ENCODE data around the gene MUC6.

Gene MUC6

GRCh38 chr11:1034456-1035295 is 1.8 kb downstream of the MUC6 start:
- no peak for TF ChIP-seq CTCF (IDR thresholded peaks at IDR 0.05; ENCODE audit: low read depth, low read length, missing control alignments)
- in situ Hi-C loops (cut with HindIII; ENCODE audit: low sequenced_read_pairs), result no loop called here
- no peak for DNase-seq (ENCODE audit: low read depth)
- no peak overlapping the region for H3K4me3 ChIP-seq (ENCODE audit: low read depth, low read length)

GRCh38 chr11:1034001-1034400 is 2.5 kb downstream of the MUC6 start:
- H3K4me3 ChIP-seq (ENCODE audit: low read depth, low read length), result no peak overlapping the region
- no peak for TF ChIP-seq CTCF (IDR thresholded peaks at IDR 0.05; ENCODE audit: low read depth, low read length, missing control alignments)
- in situ Hi-C loops (cut with HindIII; ENCODE audit: low sequenced_read_pairs), result no loop called here
- DNase-seq (ENCODE audit: low read depth), result no peak

- no peak for TF ChIP-seq CTCF (IDR thresholded peaks at IDR 0.05; ENCODE audit: low read depth, low read length, missing control alignments)
- no peak for DNase-seq (ENCODE audit: low read depth)
- in situ Hi-C loops (cut with HindIII; ENCODE audit: low sequenced_read_pairs), result no loop called here
- H3K4me3 ChIP-seq (ENCODE audit: low read depth, low read length), result no peak overlapping the region
Measured at GRCh38 chr11:1033016-1033798, 3.3 kb downstream of the MUC6 start.

GRCh38 chr11:1032310-1032891 is 4.1 kb downstream of the MUC6 start:
- no peak for TF ChIP-seq CTCF (IDR thresholded peaks at IDR 0.05; ENCODE audit: low read depth, low read length, missing control alignments)
- no peak for DNase-seq (ENCODE audit: low read depth)
- in situ Hi-C loops (cut with HindIII; ENCODE audit: low sequenced_read_pairs), result no loop called here

GRCh38 chr11:1031121-1031899 is 5.2 kb downstream of the MUC6 start:
- in situ Hi-C loops (cut with HindIII; ENCODE audit: low sequenced_read_pairs), result no loop called here
- no peak for DNase-seq (ENCODE audit: low read depth)
- TF ChIP-seq CTCF (IDR thresholded peaks at IDR 0.05; ENCODE audit: low read depth, low read length, missing control alignments), result no peak
- H3K4me3 ChIP-seq (ENCODE audit: low read depth, low read length), result no peak overlapping the region

More at GRCh38 chr11:1032310-1032891, 4.1 kb downstream of the MUC6 start:
- H3K4me3 ChIP-seq (ENCODE audit: low read depth, low read length), result no peak overlapping the region

GRCh38 chr11:1030556-1030955 is 6.0 kb downstream of the MUC6 start:
- no peak for DNase-seq (ENCODE audit: low read depth)
- in situ Hi-C loops (cut with HindIII; ENCODE audit: low sequenced_read_pairs), result no loop called here
- H3K4me3 ChIP-seq (ENCODE audit: low read depth, low read length), result no peak overlapping the region
- TF ChIP-seq CTCF (IDR thresholded peaks at IDR 0.05; ENCODE audit: low read depth, low read length, missing control alignments), result no peak

Data from astrocyte of the cerebellum (primary cell).